Hepatocyte (in vitro differentiated cells): ENCODE measurements around the gene MEGF11.

ENCODE experiments used
- CTCF ChIP-seq: fragments of 200-600 bp; sonication (generic); IDR thresholded peaks from 2 replicates; pipeline ENCODE4 v1.5.1; 2016; ENCODE audit warnings: antibody characterized with exemption, mild to moderate bottlenecking; ENCODE audit not compliant: poor library complexity
- EZH2 ChIP-seq: fragments of 200-600 bp; sonication (generic); IDR thresholded peaks from 2 replicates; pipeline ENCODE4 v1.6.1; 2016; ENCODE audit warnings: antibody characterized with exemption, mild to moderate bottlenecking, borderline replicate concordance

DNA sequence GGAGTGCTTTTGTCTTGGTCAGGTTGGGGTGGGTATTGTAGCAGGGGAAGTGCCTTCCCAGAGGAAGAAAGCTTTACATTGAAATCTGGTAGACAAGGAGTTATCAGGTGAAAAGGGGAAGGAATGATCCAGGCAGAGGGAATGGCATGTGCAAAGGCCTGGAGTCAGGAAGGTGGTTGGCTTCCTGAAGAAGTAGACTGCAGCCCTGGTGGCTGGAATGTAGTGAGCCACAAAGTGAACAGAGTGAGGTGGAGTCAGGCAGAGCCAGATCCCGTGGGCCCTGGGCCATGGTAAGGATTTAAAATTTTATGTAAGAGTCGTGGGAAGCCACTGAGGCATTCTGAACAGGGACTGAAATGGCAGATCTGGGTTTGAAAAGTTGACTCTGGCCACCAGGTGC is 326.0 kb downstream of the MEGF11 start:
- TF ChIP-seq EZH2 (no peak), CTCF (peak; percentile 5)
